ENCODE results near the gene LIN37.

The LIN37 gene

GRCh38 chr19:35796645-35797542 lies 48.5 kb downstream of the LIN37 start:
- FAIRE-seq (no peak), DNase-seq (ENCODE audit: insufficient read length, low spot score) (no peak)
- TF ChIP-seq CTCF (IDR thresholded peaks at IDR 0.05; ENCODE audit: insufficient read depth, missing control alignments): no peak

GRCh38 chr19:35797663-35798062 lies 49.3 kb downstream of the LIN37 start:
- FAIRE-seq (no peak), DNase-seq (ENCODE audit: insufficient read length, low spot score) (no peak)
- no peak for TF ChIP-seq CTCF (IDR thresholded peaks at IDR 0.05; ENCODE audit: insufficient read depth, missing control alignments)

- TF ChIP-seq CTCF (IDR thresholded peaks at IDR 0.05; ENCODE audit: insufficient read depth, missing control alignments): no peak
- DNase-seq (ENCODE audit: insufficient read length, low spot score): no peak
- no peak for FAIRE-seq
Observed at GRCh38 chr19:35801828-35802227, 53.5 kb downstream of the LIN37 start.

All from D721Med (cell line).